ENCODE measurements around the gene SLC17A7.

SLC17A7 gene

GRCh38 chr19:49443366-49444099 lies 2.2 kb upstream of the SLC17A7 start:
- peak; percentile 94 to 95 for DNase-seq

GRCh38 chr19:49442771-49443365 lies 1.5 kb upstream of the SLC17A7 start:
- peak; percentile 76 to 83 for DNase-seq

GRCh38 chr19:49442354-49442753 lies 1.0 kb upstream of the SLC17A7 start:
- peak; percentile 25 to 36 for DNase-seq

GRCh38 chr19:49441960-49442350 lies 628 bp upstream of the SLC17A7 start:
- no peak for DNase-seq

- DNase-seq, result no peak
These were observed 703 bp downstream of the SLC17A7 start for GRCh38 chr19:49440439-49441209.

- DNase-seq, result no peak
These were observed 1.5 kb downstream of the SLC17A7 start for GRCh38 chr19:49439836-49440235.

GRCh38 chr19:49438261-49438660 lies 3.1 kb downstream of the SLC17A7 start:
- DNase-seq, result no peak

GRCh38 chr19:49437231-49437630 lies 4.1 kb downstream of the SLC17A7 start:
- DNase-seq, result no peak

GRCh38 chr19:49436381-49437017 lies 4.8 kb downstream of the SLC17A7 start:
- DNase-seq, result peak; percentile 68 to 73

GRCh38 chr19:49435670-49436069 lies 5.7 kb downstream of the SLC17A7 start:
- no peak for DNase-seq

- DNase-seq, result no peak
These were observed 6.3 kb downstream of the SLC17A7 start for GRCh38 chr19:49434907-49435583.

GRCh38 chr19:49433240-49433901 lies 8.0 kb downstream of the SLC17A7 start:
- DNase-seq, result no peak

GRCh38 chr19:49432141-49433073 lies 8.9 kb downstream of the SLC17A7 start:
- peak; percentile 29 to 44 for DNase-seq

- peak; percentile 47 to 50 for DNase-seq
These were observed 10.0 kb downstream of the SLC17A7 start for GRCh38 chr19:49431330-49431749.

- peak; percentile 27 to 49 for DNase-seq
These were observed 10.5 kb downstream of the SLC17A7 start for GRCh38 chr19:49430678-49431329.

- DNase-seq, result no peak
These were observed 11.1 kb downstream of the SLC17A7 start for GRCh38 chr19:49430172-49430677.

GRCh38 chr19:49428547-49429451 lies 12.5 kb downstream of the SLC17A7 start:
- DNase-seq, result no peak

GRCh38 chr19:49427855-49428546 lies 13.3 kb downstream of the SLC17A7 start:
- DNase-seq, result peak in 1 of 2 experiments; percentile 37

Measured in activated CD4-positive, alpha-beta T cell treated with anti-CD3 and anti-CD28 coated beads, Interleukin-2, amount 50 U/mL, for 48 hours (primary cell).